GM18520 (cell line): ENCODE measurements around the gene MYO10.
"Not testable (repeated sequence)": the region's sequence is repeated elsewhere in the genome, so short reads cannot be mapped to it uniquely, and the experiment has no call there.

Experiments
- ATAC-seq: cut with Tn5 transposase; IDR thresholded peaks from one replicate; pipeline ENCODE4 v1.9.1; 2021; ENCODE audit not compliant: unreplicated experiment

The MYO10 gene

DNA sequence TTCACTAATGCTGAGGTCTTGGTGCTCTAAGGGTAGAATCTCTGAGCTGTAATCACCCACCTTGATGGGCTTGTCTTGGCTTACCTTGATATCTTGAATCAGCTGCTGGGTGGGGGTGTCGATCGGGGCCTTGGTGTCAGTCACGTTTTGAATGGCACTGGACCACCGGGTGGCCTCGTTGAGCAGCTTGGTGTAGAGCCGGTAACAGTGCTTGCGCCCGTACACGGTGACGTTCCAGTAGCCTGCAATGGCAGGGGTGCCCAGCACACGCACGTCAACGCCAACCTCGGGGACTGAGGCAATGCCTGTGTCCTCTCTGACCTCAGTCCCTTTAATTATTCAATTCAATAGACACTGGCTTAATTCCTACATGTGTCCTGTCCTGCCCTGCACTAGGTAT lies 256.2 kb downstream of the MYO10 start:
- ATAC-seq: no peak

- ATAC-seq: no peak
These were observed 256.9 kb downstream of the MYO10 start for GRCh38 chr5:16679190-16679589.

- no peak for ATAC-seq
These were observed 260.3 kb downstream of the MYO10 start for GRCh38 chr5:16675806-16676205.

GRCh38 chr5:16674750-16675149 lies 261.3 kb downstream of the MYO10 start:
- no peak for ATAC-seq

DNA sequence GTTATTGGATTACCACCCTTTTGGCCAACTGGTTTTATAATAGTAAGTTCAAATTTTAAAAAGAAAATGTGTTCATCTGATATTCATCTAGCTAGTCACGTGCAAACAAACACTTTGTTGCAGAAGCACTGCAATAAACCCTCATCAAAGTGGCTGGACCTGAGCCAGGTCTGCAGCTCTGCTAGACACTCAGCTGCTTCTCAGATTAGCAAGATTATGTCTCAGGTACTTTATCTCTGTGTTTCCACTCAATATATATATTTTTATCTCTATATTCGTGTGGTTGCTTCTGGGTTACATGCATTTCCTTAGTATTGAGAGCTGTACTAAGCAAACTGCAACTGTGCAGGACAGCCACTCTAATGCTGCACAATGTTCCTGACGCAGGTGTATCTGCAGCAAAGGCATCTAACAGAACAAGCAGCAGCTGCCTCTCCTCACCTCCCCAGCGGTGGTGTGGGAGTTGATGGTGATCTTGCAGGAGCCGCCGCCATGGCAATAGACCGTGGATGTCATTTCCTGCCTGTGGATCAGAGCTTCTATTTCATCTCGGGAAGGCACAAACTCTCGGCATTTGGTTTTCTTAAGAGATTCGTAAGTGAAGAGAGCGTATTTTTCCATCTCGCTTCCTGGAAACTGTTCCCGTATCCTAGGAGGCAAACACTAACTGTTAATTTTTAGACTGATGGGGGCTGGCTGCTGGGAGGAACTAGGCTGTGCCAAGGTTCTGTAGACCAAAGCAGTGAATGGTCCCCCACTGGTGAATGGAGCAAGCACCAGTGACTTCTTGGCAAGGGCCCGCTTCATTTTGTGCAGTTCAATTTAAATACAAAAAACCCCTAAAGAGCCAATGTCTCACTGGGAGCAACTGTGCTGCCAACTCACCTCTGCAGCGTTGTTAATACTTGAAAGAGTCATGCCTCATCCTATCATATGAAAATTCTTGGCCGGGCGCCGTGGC lies 262.6 kb downstream of the MYO10 start:
- no peak for ATAC-seq

- ATAC-seq: no peak
These were observed 264.9 kb downstream of the MYO10 start for GRCh38 chr5:16671208-16671607.

DNA sequence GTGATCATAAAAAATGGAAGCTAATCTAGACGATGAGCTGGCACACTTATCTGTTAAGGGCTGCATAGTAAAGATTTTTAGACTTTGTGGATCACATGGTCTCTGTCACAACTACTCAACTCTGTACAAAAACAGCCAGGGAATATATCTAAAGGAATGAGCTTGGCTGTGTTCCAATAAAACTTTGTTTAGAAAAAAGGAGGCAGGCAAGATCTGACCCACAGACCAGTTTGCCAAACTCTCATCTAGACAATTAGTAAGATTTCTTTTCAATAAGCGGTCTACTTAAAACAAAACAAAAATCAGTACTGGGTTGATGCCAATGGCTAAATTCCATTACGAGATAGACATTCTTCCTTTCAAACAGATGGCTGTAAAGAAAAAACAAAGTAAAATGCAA lies 266.3 kb downstream of the MYO10 start:
- no peak for ATAC-seq

DNA sequence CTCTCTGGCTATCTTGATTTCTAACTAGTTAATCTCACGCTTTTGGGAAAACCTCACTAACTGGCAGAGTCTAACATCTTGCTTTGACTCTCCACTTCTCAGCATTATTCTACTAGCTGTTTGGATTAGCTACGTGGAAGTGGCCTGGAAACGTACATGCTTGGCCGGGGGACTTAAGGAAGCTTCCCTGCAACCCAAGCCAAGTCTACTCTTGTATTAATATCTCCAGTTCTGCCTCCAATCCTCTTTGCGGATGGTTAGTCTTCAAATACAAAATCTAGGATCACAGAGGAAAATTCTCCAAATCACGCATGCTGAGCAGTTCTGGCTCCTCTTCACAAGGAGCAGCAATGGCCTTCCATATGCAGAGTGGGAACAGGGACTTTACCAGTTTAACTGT lies 267.5 kb downstream of the MYO10 start:
- ATAC-seq: no peak

DNA sequence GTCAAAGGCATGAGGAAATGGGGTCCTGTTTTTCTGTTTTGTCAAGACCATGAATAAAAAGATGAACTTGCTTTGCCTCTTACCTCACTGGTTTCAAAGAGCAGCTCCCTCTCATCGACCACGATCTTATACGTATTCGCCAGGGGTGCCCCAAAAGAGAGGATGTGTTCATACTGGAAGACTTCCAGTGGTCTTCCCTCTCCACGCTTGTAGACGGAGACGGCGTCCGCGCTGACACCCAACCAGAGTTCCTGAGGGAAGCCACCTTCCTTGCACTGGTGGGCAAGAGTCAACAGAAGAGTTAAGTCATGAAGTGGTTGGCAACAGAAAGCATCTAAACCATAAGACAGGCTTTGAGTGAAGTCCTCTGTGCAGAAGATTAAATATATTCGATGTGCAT lies 267.9 kb downstream of the MYO10 start:
- ATAC-seq: no peak

DNA sequence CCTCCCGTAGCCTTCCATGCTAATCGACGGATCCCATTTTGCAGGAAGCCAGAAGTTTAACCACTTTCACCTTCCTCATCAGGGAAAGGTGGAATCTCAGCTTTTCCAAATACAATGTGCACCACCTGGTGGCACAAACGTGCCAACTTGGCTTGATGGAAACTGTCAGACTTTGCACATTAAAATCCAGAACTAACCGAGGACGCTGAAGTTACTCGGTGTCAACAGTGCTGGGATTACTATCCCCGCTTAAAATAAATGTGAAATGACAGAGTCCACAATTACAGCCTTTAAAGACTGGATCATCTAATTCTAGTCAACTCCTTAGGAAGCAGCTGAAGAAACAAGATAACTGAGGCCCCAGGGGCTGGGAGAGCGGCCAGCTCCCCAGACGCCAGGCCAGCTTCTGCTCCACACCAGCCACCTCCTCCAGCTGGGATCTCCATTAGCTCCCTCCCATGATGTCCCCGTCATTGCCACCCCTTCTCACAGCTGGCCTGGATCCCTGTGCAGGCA lies 269.1 kb downstream of the MYO10 start:
- no peak for ATAC-seq

GRCh38 chr5:16666130-16666882 lies 269.8 kb downstream of the MYO10 start:
- ATAC-seq: no peak

DNA sequence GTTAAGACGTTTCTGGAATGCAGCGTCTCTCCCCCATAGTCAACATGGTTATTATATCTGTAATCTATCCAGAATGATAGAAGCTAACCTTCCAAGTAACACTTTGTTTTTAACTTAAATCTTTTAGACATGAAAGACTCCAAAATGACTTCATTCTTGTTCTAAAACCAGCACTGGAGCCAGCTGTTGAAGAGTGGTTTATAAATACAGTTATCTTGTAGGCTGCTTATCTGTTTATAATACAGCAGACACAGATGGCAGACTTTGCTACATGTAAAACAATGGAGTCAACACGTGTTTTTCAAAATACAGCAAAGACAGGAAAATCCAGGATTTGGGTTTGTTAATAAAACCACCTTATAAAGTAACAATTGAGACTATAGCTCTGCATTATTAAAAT lies 270.5 kb downstream of the MYO10 start:
- ATAC-seq: no peak

DNA sequence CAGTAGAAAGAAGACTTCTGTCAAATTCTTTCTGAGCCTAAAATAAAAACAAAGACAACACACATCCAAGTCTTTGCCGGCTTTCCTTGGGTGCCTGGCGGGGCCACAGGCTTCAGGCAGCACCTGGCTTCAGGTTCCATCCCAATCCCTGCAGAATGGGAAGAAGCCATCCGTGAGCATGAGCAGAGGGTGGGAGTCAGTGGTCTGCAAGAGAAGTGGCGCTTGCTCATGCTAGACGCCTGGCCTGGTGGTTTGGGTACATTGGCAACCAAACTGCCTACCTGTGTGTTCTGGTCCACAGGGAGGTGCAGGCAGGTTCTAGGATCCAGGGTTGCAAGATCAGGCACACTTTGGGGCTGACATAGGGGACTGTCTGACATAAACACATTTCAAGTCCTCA lies 271.7 kb downstream of the MYO10 start:
- no peak for ATAC-seq

- no peak for ATAC-seq
These were observed 272.2 kb downstream of the MYO10 start for GRCh38 chr5:16663840-16664239.

- no peak for ATAC-seq
These were observed 274.4 kb downstream of the MYO10 start for GRCh38 chr5:16661713-16662112.

- no peak for ATAC-seq
These were observed 275.1 kb downstream of the MYO10 start for GRCh38 chr5:16660982-16661381.

DNA sequence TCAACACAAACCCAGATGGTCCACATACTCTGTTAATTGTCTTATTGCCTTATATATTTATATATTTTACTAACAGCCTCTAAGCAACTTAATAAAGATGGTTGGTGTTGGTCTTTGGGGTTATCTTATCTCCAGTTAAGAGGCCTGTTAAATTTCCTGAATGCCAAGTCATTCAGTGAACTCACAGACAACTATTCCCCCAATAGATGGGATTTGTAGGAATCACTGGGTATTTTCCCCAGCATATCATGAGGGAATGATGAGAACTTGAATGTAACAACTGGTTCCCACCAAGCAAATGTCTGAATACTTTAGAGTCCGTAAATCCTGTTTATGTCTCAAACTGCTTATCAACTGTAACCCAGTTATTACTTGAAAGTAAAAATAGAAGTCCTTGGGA lies 276.6 kb downstream of the MYO10 start:
- no peak for ATAC-seq

- ATAC-seq: no peak
These were observed 279.4 kb downstream of the MYO10 start for GRCh38 chr5:16656561-16657191.

- no peak for ATAC-seq
These were observed 281.3 kb downstream of the MYO10 start for GRCh38 chr5:16654647-16655334.

DNA sequence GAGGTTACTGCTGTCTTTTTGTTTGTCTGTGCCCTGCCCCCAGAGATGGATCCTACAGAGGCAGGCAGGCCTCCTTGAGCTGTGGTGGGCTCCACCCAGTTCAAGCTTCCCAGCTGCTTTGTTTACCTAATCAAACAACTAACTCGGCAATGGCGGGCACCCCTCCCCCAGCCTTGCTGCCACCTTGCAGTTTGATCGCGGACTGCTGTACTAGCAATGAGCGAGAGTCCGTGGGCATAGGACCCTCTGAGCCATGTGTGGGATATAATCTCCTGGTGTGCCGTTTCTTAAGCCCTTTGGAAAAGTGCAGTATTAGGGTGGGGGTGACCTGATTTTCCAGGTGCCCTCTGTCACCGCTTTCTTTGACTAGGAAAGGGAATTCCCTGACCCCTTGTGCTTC lies 287.3 kb downstream of the MYO10 start:
- ATAC-seq: not testable (repeated sequence)
